H54 (cell line): ENCODE data around the gene AGTRAP.

Experiments
- DNase-seq: peaks from one replicate; pipeline ENCODE4 v3.0.0; 2011; ENCODE audit warnings: low spot score, mixed read lengths; ENCODE audit not compliant: insufficient read length
- FAIRE-seq: peaks from 3 replicates; lab custom pipeline; 2011; peaks lifted over from hg19 to GRCh38; lab: Jason Lieb, UNC
- POLR2A ChIP-seq: IDR thresholded peaks from 2 replicates; pipeline ENCODE4 v1.6.1; 2011; ENCODE audit warnings: low read depth, mild to moderate bottlenecking, low read length

The AGTRAP gene

DNA sequence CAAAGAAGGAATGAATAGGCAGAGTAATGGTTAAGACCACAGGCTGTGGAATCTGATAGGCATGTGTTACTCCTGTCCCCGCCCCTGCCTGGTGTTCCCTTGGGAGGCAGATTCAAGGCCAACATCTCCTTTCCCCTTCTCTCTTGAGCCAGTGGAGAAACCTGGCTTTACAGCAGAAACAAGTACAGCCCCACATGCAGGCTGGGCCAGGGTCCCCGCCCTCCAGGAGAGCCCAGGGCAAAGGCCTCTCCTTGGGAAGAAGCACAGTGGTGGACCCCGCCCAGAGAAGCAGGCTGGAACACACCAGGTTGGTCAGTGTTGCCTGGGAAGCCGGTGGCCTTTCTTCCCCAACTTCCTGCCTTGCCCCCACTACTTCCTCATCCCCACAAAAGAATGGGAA lies 32.9 kb downstream of the AGTRAP start:
- DNase-seq (no peak), FAIRE-seq (no peak)
- no peak for TF ChIP-seq POLR2A

DNA sequence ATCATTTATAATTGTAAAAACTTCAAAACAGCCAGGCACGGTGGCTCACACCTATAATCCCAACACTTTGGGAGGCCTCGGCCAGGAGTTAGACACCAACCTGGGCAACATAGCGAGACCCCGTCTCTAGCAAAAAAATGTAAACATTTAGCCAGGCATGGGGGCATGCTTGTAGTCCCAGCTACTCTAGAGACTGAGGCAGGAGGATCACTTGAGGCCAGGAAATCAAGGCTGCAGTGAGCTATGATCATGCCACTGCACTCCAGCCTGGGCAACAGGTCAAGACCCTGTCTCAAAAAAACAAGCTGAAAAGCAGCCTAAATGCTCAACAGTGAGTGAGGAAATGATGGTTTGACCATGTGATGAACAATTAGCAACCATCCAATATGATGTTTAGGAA lies 33.3 kb downstream of the AGTRAP start:
- no peak for TF ChIP-seq POLR2A
- FAIRE-seq, result no peak

DNA sequence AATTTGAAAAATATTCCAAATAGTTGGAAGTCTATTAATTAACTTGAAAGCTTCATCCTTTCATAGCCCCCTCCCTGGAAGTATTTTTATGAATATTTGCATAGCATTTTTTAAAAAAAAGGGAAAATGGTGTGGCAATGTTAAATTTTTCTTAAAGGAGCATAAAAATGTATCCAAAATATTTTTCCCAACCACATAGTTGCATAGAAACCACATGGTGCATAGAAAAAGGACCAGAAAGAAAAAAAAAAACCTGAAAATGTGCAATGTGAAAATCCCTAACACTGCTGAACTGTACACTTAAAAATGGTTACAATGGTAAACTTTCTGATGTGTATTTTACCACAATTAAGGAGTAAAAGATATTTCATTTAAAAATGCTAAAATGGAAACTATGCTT lies 34.1 kb downstream of the AGTRAP start:
- no peak for TF ChIP-seq POLR2A
- DNase-seq, result no peak
- no peak for FAIRE-seq

More for the DNA sequence above, 33.3 kb downstream of the AGTRAP start:
- no peak for DNase-seq

DNA sequence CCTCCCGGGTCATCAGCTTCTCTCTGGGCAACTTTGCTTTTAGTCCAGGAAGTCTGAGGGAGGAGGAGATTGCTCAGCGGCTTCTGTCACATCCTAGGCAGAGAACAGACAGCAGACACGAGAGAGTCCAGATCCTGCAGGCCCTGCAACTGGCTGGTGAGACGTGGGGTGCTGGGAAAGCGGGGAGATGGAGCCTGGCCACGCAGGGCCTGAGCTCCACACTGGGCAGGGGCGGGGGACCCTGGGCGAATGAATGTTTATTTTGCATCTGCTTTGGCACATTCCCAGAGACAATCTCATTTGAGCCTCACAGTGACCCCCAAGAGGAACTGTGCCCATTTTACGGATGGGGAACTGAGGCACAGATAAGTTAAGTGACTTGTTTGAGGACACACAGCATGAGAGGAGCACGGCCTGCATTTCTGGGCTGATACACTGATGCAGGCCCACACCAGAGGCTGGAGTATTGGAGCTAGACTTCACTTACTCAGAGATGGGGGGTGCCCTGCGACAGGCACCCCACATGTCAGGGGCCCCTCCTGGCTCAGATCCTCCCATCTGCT lies 35.6 kb downstream of the AGTRAP start:
- DNase-seq (no peak), FAIRE-seq (no peak)
- no peak for TF ChIP-seq POLR2A

DNA sequence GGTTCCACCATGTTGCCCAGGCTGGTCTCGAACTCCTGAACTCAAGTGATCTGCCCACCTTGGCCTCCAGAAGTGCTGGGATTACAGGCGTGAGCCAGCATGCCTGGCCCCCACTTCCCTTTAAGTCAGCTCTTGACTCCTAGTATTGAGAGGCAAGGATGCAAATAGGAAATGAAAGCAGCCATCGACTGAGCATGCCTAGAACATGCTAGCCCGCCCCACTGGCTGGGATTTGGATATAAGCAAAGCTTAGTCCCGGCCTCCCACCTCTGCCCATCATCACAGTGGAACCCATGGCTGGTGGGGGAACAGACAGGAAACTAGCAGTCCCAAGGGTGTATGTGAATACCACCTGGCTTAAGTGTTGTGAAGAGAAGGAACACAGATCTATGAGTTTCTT lies 36.5 kb downstream of the AGTRAP start:
- no peak for DNase-seq
- TF ChIP-seq POLR2A, result no peak
- no peak for FAIRE-seq

DNA sequence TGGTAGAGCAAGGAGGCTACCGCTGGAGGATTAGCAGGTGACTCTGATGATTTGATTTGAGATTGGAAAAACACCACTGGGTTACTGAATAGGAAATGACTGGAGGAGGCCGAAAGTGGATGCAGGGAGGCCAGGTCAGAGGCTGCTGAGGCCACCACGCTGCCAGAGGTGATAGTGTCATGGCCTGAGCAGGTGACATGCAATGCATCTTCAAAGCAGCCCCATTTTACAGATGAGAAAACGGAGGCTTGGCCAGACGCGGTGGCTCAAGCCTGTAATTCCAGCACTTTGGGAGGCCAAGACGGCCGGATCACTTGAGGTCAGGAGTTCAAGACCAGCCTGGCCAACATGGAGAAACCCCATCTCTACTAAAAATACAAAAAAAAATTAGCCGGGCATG lies 38.8 kb downstream of the AGTRAP start:
- no peak for DNase-seq
- no peak for FAIRE-seq
- no peak for TF ChIP-seq POLR2A

DNA sequence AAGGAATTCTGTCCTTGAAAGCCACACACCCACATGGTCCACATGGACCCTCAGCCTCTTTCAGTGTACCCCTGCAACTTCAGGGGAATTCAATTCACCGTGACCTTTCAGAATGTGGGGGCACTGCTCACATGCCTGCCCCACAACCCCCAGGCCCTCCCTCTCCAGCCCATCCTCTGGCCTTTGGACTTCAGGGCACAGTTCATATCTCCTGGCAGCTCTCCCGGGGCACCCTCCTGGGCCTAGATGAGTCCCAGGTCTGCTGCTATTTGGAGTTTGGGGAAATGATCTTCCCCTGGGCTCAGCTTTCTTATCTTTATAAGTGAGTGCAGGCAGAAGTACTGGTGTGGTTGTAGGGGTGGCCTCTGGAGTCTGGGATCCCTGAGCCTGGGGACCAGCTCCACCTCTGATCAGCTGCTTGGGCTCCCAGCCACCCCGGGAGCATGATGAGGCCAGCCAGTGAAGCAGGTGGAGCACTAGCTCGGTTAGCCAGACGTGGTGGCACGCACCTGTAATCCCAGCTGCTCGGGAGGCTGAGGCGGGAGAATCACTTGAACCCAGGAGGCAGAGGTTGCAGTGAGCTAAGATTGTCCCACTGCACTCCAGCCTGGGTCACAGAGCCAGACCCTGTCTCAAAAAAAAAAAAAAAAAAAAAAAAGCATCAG lies 41.9 kb downstream of the AGTRAP start:
- no peak for TF ChIP-seq POLR2A
- no peak for DNase-seq
- no peak for FAIRE-seq

DNA sequence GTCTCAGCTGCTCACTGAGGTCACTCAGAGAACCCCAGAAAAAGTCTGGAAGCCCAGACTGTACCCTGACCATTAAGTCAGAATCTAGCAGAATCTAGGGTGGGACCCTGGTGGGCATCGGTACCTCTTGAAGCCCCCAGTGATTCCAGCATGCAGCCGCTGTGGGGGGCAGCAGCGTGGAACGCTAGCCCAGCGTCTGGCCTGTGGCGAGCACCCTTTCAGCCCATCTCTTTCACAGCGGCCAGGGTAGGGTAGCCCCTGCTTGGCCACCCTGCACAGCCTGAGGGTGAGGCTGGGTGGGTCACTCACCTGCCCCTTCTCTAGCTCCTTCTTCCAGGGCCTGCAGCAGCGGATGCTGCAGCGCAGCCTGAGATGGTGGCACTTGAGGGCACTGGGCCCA lies 42.4 kb downstream of the AGTRAP start:
- no peak for TF ChIP-seq POLR2A
- FAIRE-seq, result no peak

DNA sequence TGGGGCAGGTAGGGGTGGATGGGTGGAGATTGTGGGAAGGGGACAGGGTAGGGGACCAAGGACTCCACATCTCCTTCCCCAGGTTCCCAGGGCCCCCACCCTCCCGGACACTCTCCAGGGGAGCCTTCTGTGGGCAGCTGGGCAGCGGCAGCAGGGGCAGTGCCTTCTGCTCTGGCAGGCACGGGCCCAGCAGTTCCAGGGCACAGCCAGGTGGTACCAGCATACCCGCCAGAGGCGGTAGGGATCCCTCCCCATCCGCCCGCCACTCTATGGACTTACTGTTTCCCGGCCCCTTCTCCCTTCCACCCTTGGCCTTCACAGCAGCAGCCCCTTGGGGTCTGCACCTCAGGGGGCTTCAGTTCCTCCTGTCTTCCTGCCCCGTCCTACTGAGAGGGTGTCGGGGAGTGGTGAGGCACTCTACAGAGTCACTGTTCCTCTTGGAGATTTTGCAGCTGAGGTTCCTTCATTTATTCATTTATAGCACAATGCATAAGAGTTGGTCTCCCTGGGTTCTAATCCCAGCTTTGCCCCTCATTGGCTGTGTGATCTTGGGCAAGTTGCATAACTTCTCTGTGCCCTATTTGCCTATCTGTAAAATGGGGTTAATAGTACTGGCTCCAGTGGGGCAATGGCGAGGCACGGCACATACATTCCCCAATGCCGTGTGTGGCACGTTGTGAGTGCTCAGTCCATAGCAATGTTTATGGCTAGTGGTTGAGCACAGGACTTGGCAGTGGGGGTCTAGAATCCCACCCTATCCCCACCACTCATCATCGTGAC lies 43.1 kb downstream of the AGTRAP start:
- DNase-seq, result no peak
- no peak for TF ChIP-seq POLR2A
- FAIRE-seq, result no peak

More for the DNA sequence above, 42.4 kb downstream of the AGTRAP start:
- no peak for DNase-seq

DNA sequence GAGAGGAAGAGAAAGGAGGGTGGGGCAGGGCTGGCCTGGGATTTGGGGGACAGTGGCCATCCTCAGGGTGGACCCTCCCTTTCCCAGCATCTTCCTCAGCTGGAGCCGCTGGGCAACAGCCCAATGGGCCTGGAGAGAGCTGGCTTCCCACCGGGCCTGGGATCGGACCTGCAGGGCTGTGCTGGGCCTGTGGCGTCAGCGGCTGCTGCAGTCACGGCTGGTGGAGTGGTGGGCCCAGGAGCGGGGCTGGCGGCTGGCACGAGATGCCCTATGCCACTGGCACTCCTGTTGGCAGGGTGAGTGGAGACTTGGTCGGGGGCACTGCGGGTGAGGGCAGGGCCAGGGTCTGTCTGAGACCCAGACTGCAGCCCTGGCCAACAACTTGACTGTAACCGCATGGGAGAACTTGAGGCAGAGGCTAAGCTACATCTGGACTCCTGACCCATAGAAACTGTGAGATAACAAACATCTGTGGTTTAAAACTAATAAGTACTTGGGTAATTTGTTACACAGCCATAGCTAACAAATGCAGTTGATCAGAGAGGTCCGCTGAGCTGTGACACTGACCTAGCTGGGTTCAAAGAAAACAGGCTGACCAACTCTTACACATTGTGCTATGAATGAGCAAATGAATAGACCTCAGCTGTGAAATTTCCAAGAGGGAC lies 43.9 kb downstream of the AGTRAP start:
- DNase-seq, result no peak
- no peak for FAIRE-seq
- no peak for TF ChIP-seq POLR2A

DNA sequence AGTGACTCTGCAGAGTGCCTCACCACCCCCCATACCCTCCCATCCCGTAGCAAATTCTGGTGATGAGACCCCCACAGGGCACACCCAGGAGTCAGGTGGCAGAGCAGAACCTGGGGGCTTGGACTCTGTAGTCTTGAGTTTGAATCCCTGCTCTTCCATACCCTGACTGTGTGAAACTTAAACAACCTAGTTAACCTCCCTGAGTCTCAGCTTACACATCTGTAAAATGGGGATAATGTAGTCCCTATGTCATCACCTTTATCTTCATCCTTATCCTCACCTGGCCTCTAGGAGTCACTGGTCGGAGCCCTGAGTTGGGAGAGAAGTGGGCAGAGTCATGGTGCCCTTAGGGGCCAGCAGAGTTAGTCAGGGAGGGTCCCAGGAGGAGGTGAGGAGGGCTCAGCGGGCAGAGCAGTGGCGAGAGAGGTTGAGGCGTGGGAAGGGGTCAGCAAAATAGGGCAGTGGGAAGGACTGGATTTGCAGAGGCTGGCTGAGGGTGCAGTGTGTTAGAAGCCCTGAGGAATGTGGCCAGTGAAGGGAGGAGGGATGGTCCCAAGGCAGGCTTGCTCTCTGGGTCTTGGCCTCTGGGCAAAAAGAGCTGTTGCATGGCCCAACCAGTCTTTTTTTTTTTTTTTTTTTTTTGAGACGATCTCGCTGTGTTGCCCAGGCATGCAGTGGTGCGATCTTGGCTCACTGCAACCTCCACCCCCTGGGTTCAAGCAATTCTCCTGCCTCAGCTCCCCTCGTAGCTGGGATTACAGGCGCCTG lies 44.6 kb downstream of the AGTRAP start:
- no peak for DNase-seq
- no peak for FAIRE-seq
- TF ChIP-seq POLR2A, result no peak

DNA sequence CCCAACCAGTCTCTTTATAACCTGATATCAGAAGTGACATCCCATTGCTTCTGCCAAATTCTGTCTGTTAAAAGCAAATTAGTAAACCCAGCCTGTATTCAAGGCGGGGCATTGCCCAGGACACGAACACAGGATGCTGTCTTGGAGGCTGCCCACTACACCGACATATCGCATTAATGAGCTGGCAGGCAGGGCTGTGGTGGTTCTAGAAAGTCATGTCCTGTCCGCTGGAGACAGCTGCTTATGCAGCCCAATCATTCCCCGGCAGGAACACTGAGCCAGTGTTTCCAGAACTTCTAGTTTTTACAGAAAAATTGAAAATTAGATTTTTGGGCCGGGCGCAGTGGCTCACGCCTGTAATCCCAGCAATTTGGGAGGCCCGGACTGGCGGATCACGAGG lies 45.4 kb downstream of the AGTRAP start:
- no peak for FAIRE-seq
- no peak for DNase-seq
- TF ChIP-seq POLR2A, result no peak

DNA sequence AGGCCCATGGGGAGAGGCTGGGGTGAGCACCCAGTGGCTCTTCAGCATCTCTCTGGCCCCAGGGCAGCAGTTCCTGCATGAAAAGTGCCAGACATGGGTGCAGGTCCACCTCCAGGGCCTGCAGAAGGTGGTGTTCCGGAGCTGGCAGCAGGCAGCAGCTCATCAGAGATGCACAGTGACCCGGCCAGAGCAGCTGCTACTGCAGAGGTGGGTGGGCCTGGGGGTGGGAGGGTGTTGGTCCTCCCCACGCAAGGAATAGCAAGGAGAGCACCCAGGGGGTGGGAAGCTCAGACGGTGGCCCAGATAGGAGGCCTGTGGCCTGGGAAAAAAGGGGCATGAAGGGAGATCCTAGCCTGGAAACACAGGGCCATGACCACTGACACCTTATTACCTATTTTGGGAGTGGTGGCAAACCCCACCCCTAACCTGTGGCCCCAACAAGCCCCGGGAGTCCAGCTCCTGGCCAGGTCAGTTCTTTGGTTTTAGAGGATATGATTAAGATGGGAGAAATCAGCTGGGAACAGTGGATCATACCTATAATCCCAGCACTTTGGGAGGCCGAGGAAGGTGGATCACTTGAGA lies 46.3 kb downstream of the AGTRAP start:
- TF ChIP-seq POLR2A, result no peak
- no peak for FAIRE-seq
- no peak for DNase-seq
